H9 (cell line): ENCODE results near the gene CREBRF. TPM values are rescaled to one million over a fixed set of nuclear protein-coding genes. Genes with fewer than 3 reads are reported as not detected.

ENCODE experiments used
- DNase-seq: peaks from one replicate; pipeline ENCODE4 v3.0.0-alpha.2; 2017
- H2AFZ ChIP-seq: one replicate; pipeline ENCODE4 v1.6.1; 2013; ENCODE audit warnings: mild to moderate bottlenecking, low read length, control low read depth, moderate library complexity
- H2AK5ac ChIP-seq: 2 replicates; pipeline ENCODE4 v1.6.1; 2013; ENCODE audit warnings: low read length, control low read depth, mixed read lengths; ENCODE audit not compliant: insufficient read length
- H2BK120ac ChIP-seq: one replicate; pipeline ENCODE4 v1.6.1; 2013; ENCODE audit warnings: low read depth, mild to moderate bottlenecking, low read length, control low read depth, inconsistent platforms; ENCODE audit not compliant: poor library complexity, severe bottlenecking
- H2BK12ac ChIP-seq: 2 replicates; pipeline ENCODE4 v1.6.1; 2013; ENCODE audit warnings: low read length, control low read depth, mixed read lengths, low read depth; ENCODE audit not compliant: insufficient read length
- H2BK15ac ChIP-seq: 2 replicates; pipeline ENCODE4 v1.6.1; 2013; ENCODE audit warnings: low read depth, low read length, control low read depth
- H2BK20ac ChIP-seq: one replicate; pipeline ENCODE4 v1.6.1; 2013; ENCODE audit warnings: low read depth, mild to moderate bottlenecking, low read length, control low read depth, inconsistent platforms; ENCODE audit not compliant: poor library complexity, severe bottlenecking
- H2BK5ac ChIP-seq: 2 replicates; pipeline ENCODE4 v1.6.1; 2013; ENCODE audit warnings: low read length, control low read depth, mixed read lengths; ENCODE audit not compliant: insufficient read length
- H3K14ac ChIP-seq: 2 replicates; pipeline ENCODE4 v1.6.1; 2013; ENCODE audit warnings: low read length, control low read depth; ENCODE audit not compliant: insufficient read depth
- H3K18ac ChIP-seq: 2 replicates; pipeline ENCODE4 v1.6.1; 2013; ENCODE audit warnings: low read depth, mild to moderate bottlenecking, mixed read lengths, low read length, control low read depth; ENCODE audit not compliant: insufficient read length
- H3K23ac ChIP-seq: 2 replicates; pipeline ENCODE4 v1.6.1; 2013; ENCODE audit warnings: low read length, control low read depth, mixed read lengths, low read depth; ENCODE audit not compliant: insufficient read length
- H3K23me2 ChIP-seq: 2 replicates; pipeline ENCODE4 v1.6.1; 2013; ENCODE audit warnings: low read depth, mild to moderate bottlenecking, mixed read lengths, low read length, control low read depth; ENCODE audit not compliant: insufficient read length, poor library complexity, severe bottlenecking
- H3K27ac ChIP-seq: 2 replicates; pipeline ENCODE4 v1.5.1; 2013; ENCODE audit warnings: low read length, control low read depth, mixed read lengths, low read depth; ENCODE audit not compliant: insufficient read length
- H3K27me3 ChIP-seq: 2 replicates; pipeline ENCODE4 v1.6.1; 2013; ENCODE audit warnings: low read length, control low read depth, inconsistent platforms; ENCODE audit not compliant: insufficient read depth
- H3K4ac ChIP-seq: 2 replicates; pipeline ENCODE4 v1.6.1; 2013; ENCODE audit warnings: low read depth, mild to moderate bottlenecking, control low read depth, inconsistent platforms, low read length, moderate library complexity
- H3K4me1 ChIP-seq: 2 replicates; pipeline ENCODE4 v1.6.1; 2013; ENCODE audit warnings: low read length, control low read depth, inconsistent platforms; ENCODE audit not compliant: insufficient read depth
- H3K4me2 ChIP-seq: 2 replicates; pipeline ENCODE4 v1.6.1; 2013; ENCODE audit warnings: low read length, control low read depth, mixed read lengths; ENCODE audit not compliant: insufficient read length, insufficient read depth
- H3K56ac ChIP-seq: 2 replicates; pipeline ENCODE4 v1.6.1; 2013; ENCODE audit warnings: low read depth, mild to moderate bottlenecking, mixed read lengths, low read length, control low read depth; ENCODE audit not compliant: insufficient read length
- H3K79me1 ChIP-seq: 2 replicates; pipeline ENCODE4 v1.6.1; 2013; ENCODE audit warnings: low read depth, mild to moderate bottlenecking, moderate library complexity, low read length, control low read depth, inconsistent platforms; ENCODE audit not compliant: insufficient read depth, poor library complexity, severe bottlenecking
- H3K79me2 ChIP-seq: 2 replicates; pipeline ENCODE4 v1.6.1; 2013; ENCODE audit warnings: low read length, control low read depth, inconsistent platforms; ENCODE audit not compliant: insufficient read depth
- H3K9ac ChIP-seq: 2 replicates; pipeline ENCODE4 v1.6.1; 2013; ENCODE audit warnings: low read length, control low read depth, mixed read lengths; ENCODE audit not compliant: insufficient read length; ENCODE audit errors: extremely low read depth
- H3K9me3 ChIP-seq: one replicate; pipeline ENCODE4 v1.6.1; 2013; ENCODE audit warnings: low read depth, low read length, inconsistent platforms; ENCODE audit not compliant: control insufficient read depth
- H3T11ph ChIP-seq: one replicate; pipeline ENCODE4 v1.6.1; 2013; ENCODE audit warnings: mild to moderate bottlenecking, low read length, control low read depth, inconsistent platforms
- H4K20me1 ChIP-seq: one replicate; pipeline ENCODE4 v1.6.1; 2013; ENCODE audit not compliant: control insufficient read depth, insufficient read length, insufficient read depth
- H4K5ac ChIP-seq: 2 replicates; pipeline ENCODE4 v1.6.1; 2013; ENCODE audit warnings: low read depth, mild to moderate bottlenecking, mixed read lengths, low read length, control low read depth; ENCODE audit not compliant: insufficient read length
- H4K8ac ChIP-seq: replicated peaks from 2 replicates; pipeline ENCODE4 v1.6.1; 2013; ENCODE audit warnings: low read length, control low read depth, mixed read lengths, low read depth; ENCODE audit not compliant: insufficient read length
- H4K91ac ChIP-seq: 2 replicates; pipeline ENCODE4 v1.6.1; 2013; ENCODE audit warnings: low read depth, mild to moderate bottlenecking, moderate library complexity, mixed read lengths, low read length, control low read depth; ENCODE audit not compliant: insufficient read length
- H3K27ac Mint-ChIP-seq, 3 experiments: 2 replicates in 2 of 3; 3 replicates in 1 of 3; pipeline ENCODE4 v1.8.0; 2020 to 2021; ENCODE audit warnings: mixed read lengths in 3 of 3, mild to moderate bottlenecking in 1 of 3, moderate library complexity in 1 of 3
- H3K27me3 Mint-ChIP-seq: 2 replicates; pipeline ENCODE4 v1.8.0; 2021; ENCODE audit warnings: low read depth, mild to moderate bottlenecking, moderate library complexity, mixed read lengths
- H3K36me3 Mint-ChIP-seq, 3 experiments: 2 replicates in 2 of 3; 3 replicates in 1 of 3; pipeline ENCODE4 v1.8.0; 2020 to 2021; ENCODE audit warnings: low read depth in 3 of 3, mixed read lengths in 3 of 3; ENCODE audit not compliant: insufficient read depth in 1 of 3
- H3K4me1 Mint-ChIP-seq, 2 experiments: 2 replicates each; pipeline ENCODE4 v1.8.0; 2020; ENCODE audit warnings: mixed read lengths in 2 of 2
- H3K4me3 Mint-ChIP-seq, 2 experiments: 2 replicates in 1 of 2; 3 replicates in 1 of 2; pipeline ENCODE4 v1.8.0; 2020 to 2021; ENCODE audit warnings: mild to moderate bottlenecking in 2 of 2, mixed read lengths in 2 of 2, moderate library complexity in 1 of 2
- H3K9me3 Mint-ChIP-seq, 2 experiments: 2 replicates in 1 of 2; 3 replicates in 1 of 2; pipeline ENCODE4 v1.8.0; 2020; ENCODE audit warnings: mild to moderate bottlenecking in 2 of 2, mixed read lengths in 2 of 2, moderate library complexity in 1 of 2
- CTCF ChIP-seq: fragments of 200-600 bp; sonication (generic); conservative IDR thresholded peaks from 3 replicates; pipeline ENCODE4 v1.8.0; 2021; ENCODE audit warnings: antibody characterized with exemption, mild to moderate bottlenecking
- WGBS: extraction: QIAGEN DNeasy Blood & Tissue Kit; methylation state at CpG from one replicate; pipeline ENCODE4 v1.1.7; 2013; ENCODE audit warnings: missing lambda C conversion rate, low lambda C conversion rate, mixed read lengths; ENCODE audit not compliant: insufficient read length; ENCODE audit errors: extremely low coverage; 5-methylcytosine and 5-hydroxymethylcytosine counted together
- total RNA-seq: library from RNA; stranded (reverse); gene quantifications from 2 replicates; pipeline ENCODE4 v1.2.1, GENCODE V29; 2021

CREBRF gene
- total RNA-seq, 1 experiment from 2014 or later = 2.7 TPM

DNA sequence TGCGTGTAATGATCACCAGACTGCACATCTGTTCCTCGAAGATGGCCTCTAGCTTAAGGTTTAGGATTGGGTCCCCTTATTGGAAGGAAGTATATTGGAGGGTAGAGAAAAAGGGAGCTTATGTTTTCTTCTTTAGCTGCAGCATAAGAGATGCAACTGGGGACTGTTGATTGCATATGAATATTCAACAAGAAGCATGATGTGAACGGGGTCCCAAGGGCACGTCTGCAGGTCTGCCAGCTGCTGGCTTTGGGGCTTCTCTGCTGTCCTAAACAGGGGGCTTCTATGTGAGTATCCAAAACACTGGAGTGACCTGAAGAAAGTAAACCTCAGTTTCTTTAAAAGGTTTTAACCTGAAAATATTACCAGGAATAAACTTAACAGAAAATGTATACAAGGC lies 84.6 kb downstream of the CREBRF start:
- no peak overlapping the region for H3K4me3 Mint-ChIP-seq
- Histone ChIP-seq H3K27ac (no peak overlapping the region), H3K56ac (no peak overlapping the region), H4K8ac (no peak overlapping the region), H3K4me2 (no peak overlapping the region), H3K27me3 (no peaks in the 10 kb centered on the region), H3K79me2 (no peaks in the 10 kb centered on the region), H3T11ph (no peak overlapping the region), H2AK5ac (no peak overlapping the region), H2BK12ac (no peak overlapping the region), H3K18ac (no peak overlapping the region), H4K20me1 (no peaks in the 10 kb centered on the region), H3K14ac (no peak overlapping the region), H3K23ac (no peak overlapping the region), H4K5ac (no peak overlapping the region), H2AFZ (no peak overlapping the region), H3K23me2 (peaks cover 4% of the 10 kb centered on the region), H3K4ac (no peak overlapping the region), H2BK20ac (no peak overlapping the region), H2BK15ac (no peak overlapping the region), H3K9ac (no peak overlapping the region), H4K91ac (no peak overlapping the region), H2BK5ac (no peak overlapping the region), H3K9me3 (no peaks in the 10 kb centered on the region), H2BK120ac (no peak overlapping the region), H3K4me1 (peaks cover 12% of the 10 kb centered on the region), H3K79me1 (no peaks in the 10 kb centered on the region)
- H3K27ac Mint-ChIP-seq = no peak overlapping the region
- peaks cover 28 to 30% of the 10 kb centered on the region in 2 experiments for H3K4me1 Mint-ChIP-seq
- WGBS = no CpG with 5 or more reads among the region's 4 CpGs
- no peak for TF ChIP-seq CTCF
- no peaks in the 10 kb centered on the region; a peak in 1 of 7 replicates for H3K36me3 Mint-ChIP-seq
- DNase-seq = no peak
- H3K9me3 Mint-ChIP-seq = no peaks in the 10 kb centered on the region
- H3K27me3 Mint-ChIP-seq = no peaks in the 10 kb centered on the region
